T1000 (cell line): ENCODE data around the gene LGALS3.
A peak's percentile ranks its signal among the peaks of the same experiment; 100 is the strongest.
"Not testable (repeated sequence)": the region's sequence is repeated elsewhere in the genome, so short reads cannot be mapped to it uniquely, and the experiment has no call there.

Experiments used
- DNase-seq: peaks from one replicate; lab custom pipeline; 2025; ENCODE audit warnings: mixed read lengths; lab: John Stamatoyannopoulos, UW

LGALS3 gene

GRCh38 chr14:55129086-55129427 lies at the start of gene LGALS3:
TSS of gene LGALS3 (plus strand) at chr14:55129252. CDS start at chr14:55137374, 8,122 bp downstream.
- peak; percentile 48 for DNase-seq

DNA sequence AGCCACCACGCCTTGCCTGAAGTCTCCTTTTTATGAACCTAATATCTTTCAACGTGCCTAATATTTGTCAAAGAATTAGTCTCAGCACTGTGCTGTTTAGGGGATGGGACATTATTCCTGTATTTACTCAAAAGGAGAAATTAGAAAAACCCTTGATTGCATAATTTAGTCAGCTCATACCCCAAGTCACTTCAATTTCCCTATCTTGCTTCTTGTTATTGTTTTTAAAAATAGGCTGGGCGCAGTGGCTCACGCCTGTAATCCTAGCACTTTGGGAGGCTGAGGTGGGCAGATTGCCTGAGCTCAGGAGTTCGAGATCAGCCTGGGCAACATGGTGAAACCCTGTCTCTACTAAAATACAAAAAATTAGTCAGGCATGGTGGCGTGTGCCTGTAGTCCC lies 49.1 kb upstream of the LGALS3 start:
- DNase-seq: not testable (repeated sequence)

DNA sequence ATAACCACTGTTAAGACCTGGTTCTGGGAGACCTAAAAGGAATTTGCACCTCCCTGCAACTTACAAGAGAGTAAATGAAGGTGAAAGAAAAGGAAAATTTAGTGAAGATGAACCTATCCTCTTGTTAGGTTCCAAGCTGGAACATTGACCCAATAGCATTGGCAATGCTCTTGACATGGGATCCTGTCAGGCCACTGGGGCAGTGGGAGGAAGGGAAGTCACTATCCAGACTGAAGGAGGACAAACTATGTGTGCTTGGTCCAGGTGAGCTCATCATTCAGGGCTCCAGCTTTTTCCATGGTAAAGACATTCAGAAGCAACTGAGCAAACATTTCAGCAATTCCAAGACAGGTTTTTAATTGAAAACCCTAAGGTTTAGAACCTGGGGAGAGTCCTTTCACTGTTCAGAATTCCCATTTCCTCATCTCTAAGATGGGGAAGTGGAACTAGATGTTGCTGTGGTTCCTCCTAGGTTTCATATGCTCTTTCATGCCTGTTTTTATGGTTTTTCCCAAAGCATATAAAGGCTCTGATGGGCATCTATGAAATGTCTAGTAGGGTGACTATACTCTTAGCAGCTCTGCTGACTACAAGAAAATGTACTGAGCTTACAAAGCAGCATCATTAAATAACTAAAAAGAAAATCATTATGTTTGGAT lies 44.5 kb upstream of the LGALS3 start:
- DNase-seq: no peak

- no peak for DNase-seq
Observed at GRCh38 chr14:55085060-55085660, 43.9 kb upstream of the LGALS3 start.

DNA sequence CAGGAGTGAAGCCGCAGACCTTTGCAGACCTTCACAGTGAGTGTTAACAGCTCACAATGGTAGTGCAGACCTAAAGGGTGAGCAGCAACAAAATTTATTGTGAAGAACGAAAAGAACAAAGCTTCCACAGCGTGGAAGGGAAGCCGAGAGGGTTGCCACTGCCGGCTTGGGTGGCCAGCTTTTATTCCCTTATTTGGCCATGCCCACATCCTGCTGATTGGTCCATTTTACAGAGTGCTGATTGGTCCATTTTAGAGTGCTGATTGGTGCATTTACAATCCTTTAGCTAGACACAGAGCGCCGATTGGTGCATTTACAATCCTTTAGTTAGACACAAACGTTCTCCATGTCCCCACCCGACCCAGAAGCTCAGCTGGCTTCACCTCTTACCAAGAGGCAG lies 42.1 kb upstream of the LGALS3 start:
- no peak for DNase-seq

- DNase-seq: no peak
Observed at GRCh38 chr14:55088356-55088755, 40.7 kb upstream of the LGALS3 start.

DNA sequence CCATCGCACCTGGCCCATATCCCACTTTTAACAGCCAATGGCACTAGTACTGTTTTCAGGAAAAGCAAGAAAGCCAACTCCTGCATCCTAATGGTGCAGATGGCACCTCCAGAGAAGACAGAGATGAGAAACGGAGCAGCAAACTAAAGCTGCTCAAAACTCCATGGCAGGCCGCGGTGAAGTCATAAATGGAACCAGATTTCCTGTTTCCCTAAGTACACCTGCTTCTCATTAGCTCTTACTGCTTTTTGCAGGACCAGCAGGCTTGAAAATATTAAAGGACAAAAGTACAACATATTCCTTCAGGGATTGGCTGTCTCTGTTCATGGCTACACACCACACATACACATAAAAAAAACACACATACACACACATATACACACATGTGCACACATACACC lies 36.7 kb upstream of the LGALS3 start:
- DNase-seq: no peak

GRCh38 chr14:55094292-55095157 lies 34.5 kb upstream of the LGALS3 start:
- peak; percentile 36 for DNase-seq

DNA sequence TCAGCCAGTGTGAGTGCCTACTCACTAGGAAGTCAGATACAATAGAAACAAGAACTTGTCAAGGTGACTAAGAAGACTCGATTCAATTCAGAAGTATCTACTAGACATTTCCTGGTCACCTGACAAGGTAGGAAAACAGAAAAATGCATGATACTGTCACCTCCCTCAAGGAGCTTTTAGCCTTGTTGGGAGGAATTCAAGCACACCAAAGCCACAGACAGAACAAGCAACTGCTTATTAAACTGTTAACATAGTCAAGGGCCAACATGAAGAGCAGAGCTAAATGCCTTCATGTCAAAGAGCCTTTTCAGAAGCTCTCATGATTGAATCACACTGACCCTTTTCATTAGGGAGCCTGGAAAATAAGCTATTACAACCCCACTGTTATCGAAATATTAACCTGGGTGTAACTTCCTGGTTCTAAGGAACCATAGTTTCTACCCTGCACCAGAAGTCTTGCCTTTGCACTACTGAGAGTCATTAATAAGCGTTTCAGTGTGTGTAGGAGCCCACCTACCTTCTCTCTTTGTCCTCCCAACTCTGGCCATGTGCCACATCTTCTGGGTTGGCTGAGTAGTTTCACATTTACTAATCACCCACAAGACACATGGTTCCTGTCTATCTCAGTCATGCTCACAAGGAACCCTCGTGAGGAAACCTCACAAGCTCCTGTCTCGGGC lies 31.0 kb upstream of the LGALS3 start:
- DNase-seq: no peak

- DNase-seq: no peak
Observed at GRCh38 chr14:55098561-55098898, 30.5 kb upstream of the LGALS3 start.

DNA sequence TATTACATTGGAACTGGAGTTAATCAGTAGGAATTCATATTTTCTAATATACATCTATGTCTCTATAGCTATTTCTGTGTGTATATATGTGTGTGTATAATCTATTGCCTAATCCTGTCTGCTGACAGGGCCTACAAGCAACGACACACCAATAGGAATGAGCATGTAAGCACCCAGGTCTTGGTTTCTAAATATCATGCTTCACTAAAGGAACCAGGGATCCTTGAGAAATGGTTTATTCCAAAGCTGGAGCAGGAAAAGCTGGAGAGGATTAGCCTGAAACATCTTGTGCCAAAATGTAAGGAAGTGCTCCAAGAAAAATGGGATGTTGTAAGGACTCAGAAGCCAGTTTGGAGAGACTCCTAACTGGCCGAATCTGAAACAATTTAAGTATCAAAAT lies 29.3 kb upstream of the LGALS3 start:
- DNase-seq: no peak

DNA sequence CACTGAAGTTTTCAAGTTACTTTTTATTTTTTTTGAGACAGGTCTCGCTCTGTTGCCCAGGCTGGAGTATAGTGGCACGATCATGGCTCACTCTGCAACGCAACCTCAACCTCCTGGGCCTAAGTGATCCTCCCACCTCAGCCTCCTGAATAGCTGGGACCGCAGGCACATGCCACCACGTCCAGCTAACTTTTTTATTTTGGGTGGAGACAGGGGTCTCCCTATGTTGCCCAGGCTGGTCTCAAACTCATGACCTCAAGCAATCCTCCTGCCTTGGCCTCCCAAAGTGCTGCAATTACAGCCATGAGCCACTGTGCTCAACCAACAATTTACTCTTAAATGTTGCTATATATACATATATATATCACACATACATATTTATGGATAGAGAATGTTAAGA lies 27.4 kb upstream of the LGALS3 start:
- no peak for DNase-seq

DNA sequence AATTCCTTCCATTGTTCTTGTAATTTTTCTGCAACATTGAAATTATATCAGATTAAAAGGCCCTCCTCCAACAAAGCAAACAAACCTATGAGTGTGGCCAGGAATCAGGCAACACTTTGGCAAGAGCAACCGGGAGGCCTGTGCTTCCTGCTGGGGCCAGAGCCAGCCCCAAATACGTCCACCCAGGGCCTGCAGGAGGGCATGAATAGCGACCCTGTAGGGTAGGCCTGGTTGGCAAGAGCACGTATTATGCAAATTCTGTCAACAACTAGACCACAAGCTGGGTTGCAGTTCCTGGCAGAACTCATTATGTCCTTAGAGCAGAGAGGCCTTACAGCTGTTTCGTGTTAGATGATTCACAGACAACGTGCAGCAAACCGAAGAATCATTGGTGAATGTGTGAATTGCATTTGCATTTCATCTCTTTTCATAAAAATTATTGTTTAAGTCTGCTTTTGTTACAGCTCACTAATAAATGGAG lies 26.9 kb upstream of the LGALS3 start:
- peak; percentile 53 for DNase-seq

- DNase-seq: peak; percentile 75
Observed at GRCh38 chr14:55103005-55103640, 25.9 kb upstream of the LGALS3 start.

- DNase-seq: no peak
Observed at GRCh38 chr14:55103971-55104954, 24.8 kb upstream of the LGALS3 start.

DNA sequence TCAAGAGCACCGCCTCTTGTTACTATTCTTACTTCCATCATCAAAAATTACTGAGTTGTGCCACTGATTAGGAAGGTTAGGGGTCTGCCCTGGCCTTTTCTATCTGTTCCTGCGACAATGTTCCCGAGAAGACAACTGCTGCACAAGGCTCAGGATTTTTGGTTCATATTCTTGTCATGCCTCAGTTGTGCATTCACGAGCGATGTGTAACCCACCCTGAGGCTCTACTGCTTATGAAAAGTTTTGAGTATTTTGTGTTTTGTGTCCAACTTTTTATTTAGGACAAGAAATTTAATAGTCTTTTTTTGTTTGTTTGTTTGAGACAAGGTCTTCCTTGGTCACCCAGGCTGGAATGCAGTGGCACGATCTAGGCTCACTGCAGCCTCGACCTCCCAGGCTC lies 23.1 kb upstream of the LGALS3 start:
- DNase-seq: no peak

DNA sequence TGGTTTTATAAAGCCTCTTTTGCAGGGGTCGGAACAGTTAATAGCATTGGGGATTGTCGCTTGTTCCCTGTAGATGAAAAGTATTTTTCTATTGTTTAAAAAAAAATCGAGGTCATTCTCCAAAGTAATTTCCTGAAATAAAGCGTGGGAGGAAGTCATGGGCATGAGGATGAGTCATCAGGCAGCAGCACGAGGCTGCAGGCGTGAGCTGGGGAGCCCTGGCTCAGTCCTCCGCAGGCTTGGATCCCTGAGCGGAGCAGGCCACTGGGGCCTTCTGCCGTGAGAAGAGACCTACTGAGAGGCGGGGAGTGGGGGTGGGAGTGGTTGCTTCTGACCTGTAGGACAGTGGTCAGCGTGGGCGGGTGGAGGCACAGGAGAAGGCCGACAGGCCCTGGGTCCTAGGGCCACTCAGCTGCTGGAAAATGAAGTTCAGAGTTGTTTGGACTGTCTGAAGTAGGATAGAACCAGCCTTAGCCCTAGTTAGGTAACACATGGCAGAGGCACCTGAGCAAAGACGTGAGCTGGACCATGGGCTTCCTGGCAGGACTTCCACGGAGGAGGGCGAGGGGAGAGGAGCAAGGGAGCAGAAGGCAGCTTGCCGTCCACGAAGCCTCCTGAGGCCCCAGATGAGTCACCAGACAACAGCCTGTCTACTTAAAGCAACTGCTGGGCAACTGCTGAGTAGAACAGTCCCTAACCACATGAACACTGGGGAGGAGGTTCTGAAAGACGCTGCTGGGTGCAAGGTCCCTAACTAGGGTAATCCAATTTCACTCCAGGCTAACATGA lies 21.1 kb upstream of the LGALS3 start:
- DNase-seq: peak; percentile 76

DNA sequence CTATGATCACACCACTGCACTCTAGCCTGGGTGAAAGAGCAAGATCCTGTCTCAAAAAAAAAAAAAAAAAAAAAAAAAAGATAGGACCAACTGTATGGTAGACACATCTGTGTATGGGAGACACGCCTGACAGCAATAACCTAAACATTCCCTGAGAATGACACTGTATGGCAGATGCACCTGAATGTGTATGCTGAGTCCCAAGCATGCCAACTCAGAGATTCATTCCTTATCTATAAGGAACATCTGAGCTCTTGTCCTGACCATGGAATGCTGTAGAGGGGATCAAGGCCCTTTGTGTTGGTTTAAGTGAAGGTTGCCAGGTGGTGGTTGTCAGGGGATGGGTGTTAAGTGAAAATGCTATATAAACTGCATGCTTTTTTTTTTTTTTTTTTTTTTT lies 19.2 kb upstream of the LGALS3 start:
- DNase-seq: no peak

DNA sequence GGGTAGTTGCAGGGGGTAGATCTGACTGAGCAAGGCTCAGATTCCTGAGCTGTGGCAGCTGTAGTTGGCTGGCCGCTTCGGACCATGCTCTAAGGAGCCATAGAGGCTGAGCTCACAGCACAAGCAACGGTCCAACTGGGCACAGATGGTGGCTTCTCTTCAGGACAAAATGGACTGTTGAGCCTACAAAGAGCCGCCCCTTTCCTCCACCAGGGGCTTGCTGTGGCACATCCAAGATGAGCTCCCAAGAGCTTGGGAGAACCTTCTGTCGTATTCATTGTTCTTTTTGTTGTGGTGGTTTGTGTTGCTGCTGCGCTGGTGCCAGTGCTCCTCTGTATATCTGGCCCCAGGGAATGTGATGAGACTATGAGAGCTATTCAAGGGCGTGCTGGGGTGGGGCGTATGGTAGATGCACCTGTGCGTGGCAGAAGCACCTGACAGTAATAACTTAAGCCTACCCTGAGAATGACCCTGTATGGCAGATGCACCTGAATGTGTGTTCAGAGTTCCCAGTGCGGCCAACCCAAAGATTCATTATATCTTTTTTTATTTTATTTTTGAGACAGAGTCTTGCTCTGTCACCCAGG lies 17.8 kb upstream of the LGALS3 start:
- DNase-seq: no peak

- DNase-seq: no peak
Observed at GRCh38 chr14:55114720-55115119, 14.3 kb upstream of the LGALS3 start.
